ENCODE data around the gene AUNIP.
"Not testable (repeated sequence)": the region's sequence is repeated elsewhere in the genome, so short reads cannot be mapped to it uniquely, and the experiment has no call there.

AUNIP gene

DNA sequence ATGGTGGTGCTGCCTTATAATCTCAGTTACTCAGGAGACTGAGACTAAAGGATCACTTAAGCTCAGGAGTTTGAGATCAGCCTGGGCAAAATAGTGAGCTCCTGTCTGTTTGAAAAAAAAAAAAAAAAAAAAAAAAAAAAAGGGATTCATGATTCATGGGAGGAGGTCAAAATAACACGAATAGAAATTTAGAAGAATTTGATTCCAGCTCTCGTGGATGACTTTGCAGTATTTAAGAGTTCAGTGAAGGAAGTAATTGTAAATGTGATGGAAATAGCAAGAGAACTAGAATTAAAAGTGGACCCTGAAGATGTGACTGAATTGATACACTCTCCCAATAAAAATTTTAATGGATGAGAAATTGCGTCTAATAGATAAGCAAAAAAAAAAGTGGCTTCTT lies 15.8 kb downstream of the AUNIP start:
- H3K4me3 ChIP-seq (ENCODE audit: low read length) = no peak overlapping the region
- TF ChIP-seq, protein P1, sequence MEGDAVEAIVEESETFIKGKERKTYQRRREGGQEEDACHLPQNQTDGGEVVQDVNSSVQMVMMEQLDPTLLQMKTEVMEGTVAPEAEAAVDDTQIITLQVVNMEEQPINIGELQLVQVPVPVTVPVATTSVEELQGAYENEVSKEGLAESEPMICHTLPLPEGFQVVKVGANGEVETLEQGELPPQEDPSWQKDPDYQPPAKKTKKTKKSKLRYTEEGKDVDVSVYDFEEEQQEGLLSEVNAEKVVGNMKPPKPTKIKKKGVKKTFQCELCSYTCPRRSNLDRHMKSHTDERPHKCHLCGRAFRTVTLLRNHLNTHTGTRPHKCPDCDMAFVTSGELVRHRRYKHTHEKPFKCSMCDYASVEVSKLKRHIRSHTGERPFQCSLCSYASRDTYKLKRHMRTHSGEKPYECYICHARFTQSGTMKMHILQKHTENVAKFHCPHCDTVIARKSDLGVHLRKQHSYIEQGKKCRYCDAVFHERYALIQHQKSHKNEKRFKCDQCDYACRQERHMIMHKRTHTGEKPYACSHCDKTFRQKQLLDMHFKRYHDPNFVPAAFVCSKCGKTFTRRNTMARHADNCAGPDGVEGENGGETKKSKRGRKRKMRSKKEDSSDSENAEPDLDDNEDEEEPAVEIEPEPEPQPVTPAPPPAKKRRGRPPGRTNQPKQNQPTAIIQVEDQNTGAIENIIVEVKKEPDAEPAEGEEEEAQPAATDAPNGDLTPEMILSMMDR (IDR thresholded peaks at IDR 0.05; ENCODE audit: insufficient read depth, low read depth, low read length, missing control alignments) = no peak
- DNase-seq (ENCODE audit: low read depth) = no peak

DNA sequence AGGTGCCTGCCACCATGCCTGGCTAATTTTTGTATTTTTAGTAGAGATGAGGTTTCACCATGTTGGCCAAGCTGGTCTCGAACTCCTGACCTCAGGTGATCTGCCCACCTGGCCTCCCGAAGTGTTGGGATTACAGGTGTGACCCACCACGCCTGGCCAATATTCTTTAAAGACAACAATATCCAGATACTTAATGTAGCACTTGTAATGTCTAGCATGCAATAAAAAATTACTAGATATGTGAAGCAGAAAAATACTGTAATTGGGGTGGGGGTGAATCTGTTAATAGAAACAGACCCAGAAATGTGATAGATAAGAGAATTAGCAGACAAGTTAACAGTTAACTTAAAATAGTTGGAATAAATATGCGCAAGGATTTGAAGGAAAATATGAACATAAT lies 19.4 kb downstream of the AUNIP start:
- not testable (repeated sequence) for DNase-seq (ENCODE audit: low read depth); H3K4me3 ChIP-seq (ENCODE audit: low read length)

DNA sequence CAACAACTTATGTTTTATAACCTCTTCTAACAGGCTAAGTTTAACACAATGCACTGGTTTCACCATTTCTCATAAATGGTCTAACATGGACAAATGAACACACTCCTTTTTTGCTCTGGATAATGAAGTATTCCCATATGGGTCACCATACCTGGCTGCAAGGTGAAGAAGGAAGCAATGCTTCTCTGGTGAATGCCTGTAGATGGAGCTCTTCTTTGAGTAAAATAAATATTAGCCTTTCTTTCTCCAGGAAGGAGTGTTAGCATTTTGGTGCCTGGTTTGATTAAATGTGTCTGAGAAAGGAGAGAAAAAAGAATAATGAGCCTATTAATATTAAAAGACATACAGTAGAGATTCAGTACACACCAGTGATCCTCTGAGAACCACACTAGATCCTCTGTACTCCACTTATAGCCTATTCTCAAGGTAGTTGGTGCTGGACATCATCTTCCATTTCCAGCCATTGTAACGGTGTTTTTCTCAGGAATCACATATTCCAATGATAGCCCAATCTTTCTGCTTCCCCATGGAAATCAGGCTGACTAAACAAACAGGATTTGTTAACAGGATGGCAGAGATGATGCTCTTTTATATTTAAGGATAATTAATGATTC lies 21.9 kb downstream of the AUNIP start:
- DNase-seq (ENCODE audit: low read depth) = peak; percentile 58
- no peak overlapping the region for H3K4me3 ChIP-seq (ENCODE audit: low read length)
- TF ChIP-seq, protein P1 (IDR thresholded peaks at IDR 0.05; ENCODE audit: insufficient read depth, low read depth, low read length, missing control alignments) = peak; percentile 75

GRCh38 chr1:25836695-25837094 lies 22.6 kb downstream of the AUNIP start:
- H3K4me3 ChIP-seq (ENCODE audit: low read length) = no peak overlapping the region
- TF ChIP-seq, protein P1 (IDR thresholded peaks at IDR 0.05; ENCODE audit: insufficient read depth, low read depth, low read length, missing control alignments) = no peak
- DNase-seq (ENCODE audit: low read depth) = no peak

DNA sequence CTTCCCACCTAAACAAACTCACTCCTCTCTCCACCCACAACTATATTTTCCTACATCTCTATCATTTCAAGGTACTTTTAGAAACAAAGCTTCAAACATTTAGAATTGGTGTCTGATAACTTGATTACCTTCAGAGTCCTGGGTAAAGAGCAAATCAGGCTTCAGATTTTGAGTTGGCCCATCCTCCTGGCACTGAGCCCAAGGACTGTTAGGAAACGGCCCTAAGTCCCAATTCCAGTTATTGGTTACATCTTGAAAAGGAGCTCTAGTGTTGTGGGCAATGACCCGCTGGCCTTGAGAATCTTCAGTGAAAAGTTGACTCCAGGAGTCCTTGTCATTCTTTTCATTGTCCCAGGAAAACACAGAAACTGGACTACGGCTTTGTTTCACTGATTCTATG lies 24.4 kb downstream of the AUNIP start:
- DNase-seq (ENCODE audit: low read depth) = no peak
- no peak overlapping the region for H3K4me3 ChIP-seq (ENCODE audit: low read length)
- TF ChIP-seq, protein P1 (IDR thresholded peaks at IDR 0.05; ENCODE audit: insufficient read depth, low read depth, low read length, missing control alignments) = no peak

GRCh38 chr1:25833158-25833557 lies 26.1 kb downstream of the AUNIP start:
- no peak for DNase-seq (ENCODE audit: low read depth)
- TF ChIP-seq, protein P1 (IDR thresholded peaks at IDR 0.05; ENCODE audit: insufficient read depth, low read depth, low read length, missing control alignments) = no peak
- H3K4me3 ChIP-seq (ENCODE audit: low read length) = no peak overlapping the region

GRCh38 chr1:25832336-25833037 lies 26.8 kb downstream of the AUNIP start:
- DNase-seq (ENCODE audit: low read depth) = peak; percentile 83
- TF ChIP-seq, protein P1 (IDR thresholded peaks at IDR 0.05; ENCODE audit: insufficient read depth, low read depth, low read length, missing control alignments) = no peak
- no peak overlapping the region for H3K4me3 ChIP-seq (ENCODE audit: low read length)

All from epithelial cell of esophagus (primary cell).